Heart right ventricle (tissue), 16 donors: ENCODE data around the gene SAP30. TPM values are rescaled to one million over a fixed set of nuclear protein-coding genes. Genes with fewer than 3 reads are reported as not detected.
A peak's percentile ranks its signal among the peaks of the same experiment; 100 is the strongest.

Source experiments
- ATAC-seq, 8 donors: fragments of 200-7000 bp; cut with Tn5 transposase; one replicate each; pipeline ENCODE4 v1.9.1; 2020; ENCODE audit warnings: mild to moderate bottlenecking in 8 of 8, moderate library complexity in 8 of 8, moderate number of reproducible peaks in 1 of 8
- DNase-seq, 2 donors: peaks; one replicate each; pipeline ENCODE4 v3.0.0-alpha.2; 2020
- H3K27ac ChIP-seq, 10 donors: fragments of 200-600 bp; sonication (generic) in 2 of 10; one replicate each; pipeline versions ENCODE4 v1.5.0 to v1.8.0; 2020 to 2022; ENCODE audit warnings: mild to moderate bottlenecking in 3 of 10
- H3K27me3 ChIP-seq, 7 donors: fragments of 200-600 bp; one replicate each; pipeline ENCODE4 v1.8.0; 2021 to 2022; ENCODE audit warnings: mild to moderate bottlenecking in 2 of 7
- H3K36me3 ChIP-seq, 9 donors: fragments of 200-600 bp; sonication (generic) in 1 of 9; one replicate each; pipeline versions ENCODE4 v1.5.0 to v1.8.0; 2020 to 2022; ENCODE audit warnings: mild to moderate bottlenecking in 2 of 9
- H3K4me1 ChIP-seq, 9 donors: fragments of 200-600 bp; sonication (generic) in 1 of 9; one replicate each; pipeline versions ENCODE4 v1.5.0 to v1.8.0; 2020 to 2022; ENCODE audit warnings: mild to moderate bottlenecking in 4 of 9
- H3K4me3 ChIP-seq, 10 donors: fragments of 200-600 bp; sonication (generic) in 2 of 10; one replicate each; pipeline versions ENCODE4 v1.5.0 to v1.8.0; 2020 to 2022; ENCODE audit warnings: mild to moderate bottlenecking in 7 of 10, moderate library complexity in 2 of 10
- H3K9me3 ChIP-seq, 11 donors: fragments of 200-600 bp in 10 of 11; sonication (generic) in 2 of 11; one replicate each; pipeline versions ENCODE4 v1.5.0 to v1.8.0; 2013 to 2022; ENCODE audit warnings: mild to moderate bottlenecking in 2 of 11, control low read depth in 1 of 11, moderate library complexity in 1 of 11
- CTCF ChIP-seq, 9 donors: fragments of 200-600 bp; sonication (generic) in 2 of 9; IDR thresholded peaks; one replicate each; pipeline versions ENCODE4 v1.5.0 to v1.8.0; 2021 to 2022; ENCODE audit warnings: antibody characterized with exemption in 9 of 9, mild to moderate bottlenecking in 5 of 9, moderate library complexity in 1 of 9
- WGBS, 2 donors: extraction: QIAGEN DNeasy Blood & Tissue Kit; methylation state at CpG; one replicate each; pipeline ENCODE4 v1.1.7; 2013; ENCODE audit warnings: inconsistent platforms in 1 of 2; 5-methylcytosine and 5-hydroxymethylcytosine counted together
- intact Hi-C, 10 donors: fragments of 100-400 bp; cut with DNase I; formaldehyde crosslinking; loops; one replicate each; pipeline versions ENCODE4 v1.11.1 to v1.14.2; 2022
- polyA plus RNA-seq, 2 donors: library from polyadenylated mRNA; stranded (reverse); fragments of 200-250 nt; gene quantifications; one replicate each; pipeline ENCODE4 v1.2.3, GENCODE V29; 2013
- total RNA-seq, 10 donors: library from RNA; stranded (reverse); fragmentation: NEBNext Ultra II Directional in 3 of 10; extraction: Animal tissue kit (Norgen Biotek cat#: 25700) in 3 of 10; gene quantifications; one replicate each; pipeline versions ENCODE4 v1.2.1 to v1.2.4, GENCODE V29; 2021 to 2023
- donor health status: Arrhythmogenic right ventricular cardiomyopathy.
- donor health status: ischemic (EF 13 %, LVEDD 7.1; RV severe dilation, severe dysfunction).
- donor health status: healthy with polysubstance abuse.
- donor health status: DM: no; HTN: yes; CAD: no.
- donor health status: DM: no; HTN: no; CAD: no.
- donor health status: ischemic (EF 25% LVEDD 6.9; RV normal size, moderate dysfunction).
- donor health status: ischemic (EF 25% LVEDD 5.7; RV mildly dilated, moderate dysfunction).
- donor health status: healthy.
- donor health status: DM: yes; HTN: yes; CAD: no.
- donor health status: Ischemic cardiomyopathy.
- donor health status: ischemic (EF 35%, LVEDD 5.7; RV mildly dilated, moderate dysfunction).
- donor health status: nonischemic (EF 11% LVEDD 7.7; RV severe dilation, severe dysfunction).
- donor health status: DM: yes; HTN: yes; CAD: no.
- donor health status: PGD.
- donor health status: ischemic (EF 29% LVEDD 5.4; RV normal size, mild dysfunction).
- donor health status: nonischemic (EF 23%, LVEDD 6.1; RV moderate dilation, normal function).

Gene SAP30
- total and polyA plus RNA-seq, 12 donors, result 4.0 to 22.2 (median 12.3) TPM

- peak in 6 of 8 donors; percentile 18 to 80 (median 50) for ATAC-seq
- 67 to 68% methylated on average over 2 of the region's 2 CpGs for WGBS, 2 donors
These were observed 54.4 kb downstream of the SAP30 start for GRCh38 chr4:173424899-173425805.

GRCh38 chr4:173426064-173426463 is 55.3 kb downstream of the SAP30 start:
- intact Hi-C loops, result loop anchor here in 2 of 10 donors (5.0 to 10.0 kb wide), 2 partner anchors 331 to 399 kb away; no protein-coding TSS in a partner anchor
- ATAC-seq, result no peak
- H3K27ac ChIP-seq, result no peak overlapping the region
- H3K36me3 ChIP-seq, result no peaks in the 10 kb centered on the region
- no peaks in the 10 kb centered on the region for H3K27me3 ChIP-seq
- peaks cover 0 to 9% (median 0%) of the 10 kb centered on the region in 9 donors for H3K4me1 ChIP-seq
- no peak for DNase-seq
- H3K4me3 ChIP-seq, result no peak overlapping the region
- 88 to 91% methylated on average over 2 of the region's 2 CpGs for WGBS, 2 donors
- TF ChIP-seq CTCF (IDR thresholded peaks at IDR 0.05), result no peak
- H3K9me3 ChIP-seq, result peaks cover 0 to 11% (median 0%) of the 10 kb centered on the region in 11 donors

More at GRCh38 chr4:173424899-173425805, 54.4 kb downstream of the SAP30 start:
- TF ChIP-seq CTCF (IDR thresholded peaks at IDR 0.05), result no peak
- no peak for DNase-seq
- intact Hi-C loops, result loop anchor here in 5 of 10 donors (5.0 to 10.0 kb wide), 4 partner anchors 67 to 400 kb away; no protein-coding TSS in a partner anchor
- H3K36me3 ChIP-seq, result no peaks in the 10 kb centered on the region
- H3K9me3 ChIP-seq, result peaks cover 0 to 2% (median 0%) of the 10 kb centered on the region in 11 donors
- no peak overlapping the region for H3K4me3 ChIP-seq
- H3K27me3 ChIP-seq, result no peaks in the 10 kb centered on the region
- H3K4me1 ChIP-seq, result peaks cover 0 to 14% (median 0%) of the 10 kb centered on the region in 9 donors
- no peak overlapping the region for H3K27ac ChIP-seq

Other genes with a start within 250 kb of the SAP30 start
- gene GALNT7, start 202.1 kb upstream of the SAP30 start, total RNA-seq, result 1 to 10 TPM; 2.6 to 8.8 (median 5.7) TPM
- gene GALNT7, start 202.1 kb upstream of the SAP30 start, polyA plus RNA-seq, result 1 to 10 TPM; 2.2 to 4.3 TPM
- 10 to 100 TPM; 27.3 to 82.6 (median 49.8) TPM for gene HMGB2, start 36.6 kb upstream of the SAP30 start, total RNA-seq
- gene HMGB2, start 36.6 kb upstream of the SAP30 start, polyA plus RNA-seq, result 10 to 100 TPM; 46.9 to 97.6 TPM
- gene SCRG1, start 28.2 kb downstream of the SAP30 start, total RNA-seq, result under 1 TPM; 0.10 to 0.56 (median 0.26) TPM
- under 1 TPM; 0.15 to 0.48 TPM for gene SCRG1, start 28.2 kb downstream of the SAP30 start, polyA plus RNA-seq
- 100 to 1,000 TPM in 7 of 10 donors, 10 to 100 TPM in 3; 64.6 to 196 (median 130) TPM for gene HAND2, start 159.3 kb downstream of the SAP30 start, total RNA-seq
- gene HAND2, start 159.3 kb downstream of the SAP30 start, polyA plus RNA-seq, result 10 to 100 TPM; 48.6 to 90.7 TPM